ENCODE data around the gene DMBT1. TPM values are rescaled to one million over a fixed set of nuclear protein-coding genes. Genes with fewer than 3 reads are reported as not detected.

The DMBT1 gene
- total RNA-seq, 4 donors from 2014 or later: 0.15 to 0.62 (median 0.31) TPM

DNA sequence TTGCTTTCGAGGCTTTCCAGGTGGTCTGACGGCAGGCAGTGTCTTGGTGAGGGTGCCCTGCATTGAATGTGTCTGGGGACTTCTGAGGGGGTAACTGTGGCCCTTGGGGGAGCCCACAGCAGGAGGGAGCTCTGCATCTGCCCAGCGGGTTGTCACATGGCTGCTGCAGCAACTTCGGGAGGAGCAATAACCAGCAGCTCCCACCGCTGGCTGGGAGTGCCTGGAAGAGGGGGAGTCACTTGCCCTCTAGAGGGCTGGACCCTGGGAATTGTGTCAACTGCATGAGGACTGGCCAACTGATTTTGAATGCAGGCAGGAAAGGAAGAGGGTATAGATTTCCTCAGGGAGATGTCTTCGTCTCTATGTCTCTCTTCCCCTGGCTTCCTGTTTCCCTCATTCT, 112.7 kb downstream of the DMBT1 start:
- Histone ChIP-seq H3K36me3 (no peaks in the 10 kb centered on the region), H3K9me3 (no peaks in the 10 kb centered on the region), H3K4me1 (no peaks in the 10 kb centered on the region), H3K27me3 (peaks cover 5% of the 10 kb centered on the region), H3K4me3 (no peak overlapping the region), H3K27ac (no peak overlapping the region)
- TF ChIP-seq CTCF (IDR thresholded peaks at IDR 0.05) (no peak), POLR2A (IDR thresholded peaks at IDR 0.05) (no peak), EP300 (IDR thresholded peaks at IDR 0.05) (no peak), POLR2AphosphoS5 (IDR thresholded peaks at IDR 0.05) (no peak)
- 57% methylated on average over 4 of the region's 6 CpGs for WGBS
- DNase-seq (ENCODE audit: low spot score in 2 of 2): peak in 1 of 2 donors; percentile 45

GRCh38 chr10:122673731-122674130, 113.2 kb downstream of the DMBT1 start:
- H3K27me3 ChIP-seq: peaks cover 5% of the 10 kb centered on the region
- peak in 1 of 2 donors; percentile 44 for DNase-seq (ENCODE audit: low spot score in 2 of 2)
- no peaks in the 10 kb centered on the region for H3K4me1 ChIP-seq
- H3K36me3 ChIP-seq: no peaks in the 10 kb centered on the region
- H3K27ac ChIP-seq: no peak overlapping the region
- TF ChIP-seq POLR2AphosphoS5 (IDR thresholded peaks at IDR 0.05) (no peak), POLR2A (IDR thresholded peaks at IDR 0.05) (no peak), EP300 (IDR thresholded peaks at IDR 0.05) (no peak), CTCF (IDR thresholded peaks at IDR 0.05) (no peak)
- WGBS: 84% methylated on average over 5 of the region's 5 CpGs
- no peaks in the 10 kb centered on the region for H3K9me3 ChIP-seq
- no peak overlapping the region for H3K4me3 ChIP-seq

DNA sequence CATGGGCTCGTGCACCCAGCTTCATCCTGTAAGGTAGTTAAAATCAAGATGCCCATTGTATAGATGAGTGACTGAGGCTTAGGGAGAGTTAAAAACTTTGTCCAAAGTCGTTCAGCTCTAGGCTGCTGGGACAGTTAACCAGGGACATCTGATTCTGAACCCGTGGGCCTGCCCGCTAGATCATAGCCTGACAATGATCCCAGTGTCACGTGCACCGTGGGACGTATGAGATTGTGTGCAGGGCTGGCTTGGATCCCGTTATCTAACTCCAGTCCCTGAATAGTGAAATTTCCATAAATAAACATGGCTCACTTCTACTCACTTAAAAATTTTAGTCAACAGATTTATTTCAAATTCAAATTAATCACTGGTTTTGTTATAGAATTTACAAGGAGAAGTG, 114.2 kb downstream of the DMBT1 start:
- TF ChIP-seq POLR2A (IDR thresholded peaks at IDR 0.05): no peak
- H3K27ac ChIP-seq: no peak overlapping the region
- 61% methylated on average over 8 of the region's 8 CpGs for WGBS

GRCh38 chr10:122675278-122675677, 114.7 kb downstream of the DMBT1 start:
- Histone ChIP-seq H3K4me3 (no peak overlapping the region), H3K4me1 (no peaks in the 10 kb centered on the region), H3K27ac (no peak overlapping the region), H3K36me3 (no peaks in the 10 kb centered on the region), H3K27me3 (peaks cover 8% of the 10 kb centered on the region), H3K9me3 (no peaks in the 10 kb centered on the region)
- WGBS: 72% methylated on average over 2 of the region's 2 CpGs
- peak in 1 of 2 donors; percentile 8 for DNase-seq (ENCODE audit: low spot score in 2 of 2)
- TF ChIP-seq POLR2AphosphoS5 (IDR thresholded peaks at IDR 0.05) (no peak), EP300 (IDR thresholded peaks at IDR 0.05) (no peak), POLR2A (IDR thresholded peaks at IDR 0.05) (no peak), CTCF (IDR thresholded peaks at IDR 0.05) (no peak)

More for the DNA sequence above, 114.2 kb downstream of the DMBT1 start:
- no peak overlapping the region for H3K4me3 ChIP-seq
- DNase-seq (ENCODE audit: low spot score in 2 of 2): peak in 1 of 2 donors; percentile 48
- peaks cover 5% of the 10 kb centered on the region for H3K27me3 ChIP-seq
- no peaks in the 10 kb centered on the region for H3K9me3 ChIP-seq
- no peaks in the 10 kb centered on the region for H3K4me1 ChIP-seq
- no peaks in the 10 kb centered on the region for H3K36me3 ChIP-seq

- Histone ChIP-seq H3K9me3 (no peaks in the 10 kb centered on the region), H3K4me1 (no peaks in the 10 kb centered on the region), H3K27ac (no peak overlapping the region), H3K27me3 (peaks cover 18% of the 10 kb centered on the region), H3K36me3 (no peaks in the 10 kb centered on the region), H3K4me3 (no peak overlapping the region)
- DNase-seq (ENCODE audit: low spot score in 2 of 2): peak in 1 of 2 donors; percentile 29
- no peak for TF ChIP-seq EP300 (IDR thresholded peaks at IDR 0.05)
- TF ChIP-seq CTCF (IDR thresholded peaks at IDR 0.05): no peak
- no peak for TF ChIP-seq POLR2A (IDR thresholded peaks at IDR 0.05)
These were observed 117.7 kb downstream of the DMBT1 start for GRCh38 chr10:122678266-122678665.

GRCh38 chr10:122682522-122682921, 122.0 kb downstream of the DMBT1 start:
- peaks cover 26% of the 10 kb centered on the region for H3K27me3 ChIP-seq
- H3K4me3 ChIP-seq: no peak overlapping the region
- no peaks in the 10 kb centered on the region for H3K4me1 ChIP-seq
- WGBS: 63% methylated on average over 5 of the region's 5 CpGs
- no peaks in the 10 kb centered on the region for H3K36me3 ChIP-seq
- H3K27ac ChIP-seq: no peak overlapping the region
- DNase-seq (ENCODE audit: low spot score in 2 of 2): peak in 1 of 2 donors; percentile 31
- H3K9me3 ChIP-seq: no peaks in the 10 kb centered on the region
- TF ChIP-seq CTCF (IDR thresholded peaks at IDR 0.05) (no peak), EP300 (IDR thresholded peaks at IDR 0.05) (no peak), POLR2A (IDR thresholded peaks at IDR 0.05) (no peak), POLR2AphosphoS5 (IDR thresholded peaks at IDR 0.05) (no peak)
